HG02610 (cell line): ENCODE results near the gene SLC25A26.

ENCODE experiments used
- ATAC-seq: cut with Tn5 transposase; IDR thresholded peaks from one replicate; pipeline ENCODE4 v1.9.1; 2021; ENCODE audit warnings: mild to moderate bottlenecking, moderate library complexity; ENCODE audit not compliant: unreplicated experiment

The SLC25A26 gene

DNA sequence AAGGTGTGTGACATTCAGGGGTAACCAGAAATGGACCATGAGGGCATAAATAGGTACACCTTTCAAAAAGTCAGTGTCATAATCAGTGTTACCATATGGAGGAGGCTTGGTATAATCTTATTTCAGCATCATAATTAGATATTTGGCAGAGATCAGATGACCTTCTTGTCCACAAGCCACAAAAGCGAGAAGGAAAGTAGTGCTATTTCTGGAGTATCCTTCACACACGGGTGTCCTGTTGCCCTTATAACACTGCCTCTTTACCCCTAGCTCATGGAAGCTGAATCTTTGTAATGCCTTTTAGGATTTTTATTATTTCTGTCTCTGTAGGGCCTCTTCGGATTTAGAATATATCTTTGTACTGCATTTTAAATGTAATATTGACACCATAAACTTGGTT is 147.2 kb downstream of the SLC25A26 start:
- no peak for ATAC-seq

DNA sequence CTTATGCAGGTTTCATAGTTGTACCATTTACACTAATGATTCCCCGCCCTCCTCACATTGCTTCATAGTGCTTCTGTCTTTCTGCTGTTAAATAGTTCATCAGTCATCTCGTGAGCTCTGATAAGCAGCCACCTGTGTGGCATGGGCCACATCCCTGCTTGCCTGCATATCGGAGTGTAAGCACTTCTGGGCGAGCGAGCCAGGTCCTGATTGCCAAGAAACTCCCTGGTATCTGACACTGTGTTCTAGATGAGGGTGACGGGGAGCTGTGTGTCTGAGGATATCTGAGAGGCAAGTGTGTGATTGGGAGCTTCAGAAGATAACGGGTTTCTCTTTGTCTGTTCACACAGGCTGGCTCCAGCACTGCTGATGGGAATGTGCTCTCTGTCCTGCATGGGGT is 149.4 kb downstream of the SLC25A26 start:
- ATAC-seq, result no peak

DNA sequence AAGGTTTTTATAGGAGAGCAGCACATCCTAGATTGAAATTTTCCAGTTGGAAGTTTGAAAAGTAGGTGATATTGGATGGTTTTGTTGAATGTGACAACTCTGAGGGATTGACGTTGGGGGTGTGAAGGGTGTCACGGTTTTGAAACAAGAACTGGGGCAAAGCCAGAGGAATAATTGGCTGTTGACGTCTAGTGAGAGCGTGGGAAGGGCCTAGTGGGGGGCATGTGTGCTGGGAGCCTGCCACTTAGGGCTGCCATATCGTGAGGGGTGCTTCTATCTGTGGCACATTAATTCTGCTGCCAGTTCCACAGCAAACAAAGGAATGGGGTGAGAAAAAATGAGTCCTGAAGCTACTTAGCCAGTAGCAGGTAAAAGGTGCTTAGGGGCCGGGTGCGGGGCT is 150.6 kb downstream of the SLC25A26 start:
- no peak for ATAC-seq

GRCh38 chr3:66372681-66373350 is 152.0 kb downstream of the SLC25A26 start:
- no peak for ATAC-seq

GRCh38 chr3:66376568-66376967 is 155.8 kb downstream of the SLC25A26 start:
- ATAC-seq, result no peak

GRCh38 chr3:66377800-66378199 is 157.0 kb downstream of the SLC25A26 start:
- ATAC-seq, result no peak

- no peak for ATAC-seq
Measured at GRCh38 chr3:66378256-66378655, 157.5 kb downstream of the SLC25A26 start.

DNA sequence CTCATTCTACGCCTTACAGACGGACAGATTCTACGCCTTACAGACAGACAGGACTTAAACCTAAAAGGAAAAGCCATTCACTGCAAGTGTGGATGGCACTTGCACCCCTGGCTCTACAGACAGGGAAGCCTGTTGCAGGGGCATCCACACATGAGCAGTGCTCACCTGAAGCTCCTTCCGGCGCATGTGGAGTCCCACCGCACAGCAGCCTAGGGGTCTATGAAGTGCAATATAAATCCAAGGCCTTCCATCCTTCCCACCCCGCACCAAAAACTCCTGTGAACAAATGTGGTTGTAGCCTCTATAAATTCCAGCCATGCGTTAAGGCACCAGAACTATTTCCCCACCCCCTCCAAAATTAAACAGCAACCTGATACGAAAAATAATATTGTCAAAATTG is 158.8 kb downstream of the SLC25A26 start:
- no peak for ATAC-seq

GRCh38 chr3:66380200-66380932 is 159.6 kb downstream of the SLC25A26 start:
- ATAC-seq, result no peak

GRCh38 chr3:66381626-66382025 is 160.8 kb downstream of the SLC25A26 start:
- ATAC-seq, result no peak

GRCh38 chr3:66382142-66382541 is 161.3 kb downstream of the SLC25A26 start:
- no peak for ATAC-seq

GRCh38 chr3:66383023-66383422 is 162.2 kb downstream of the SLC25A26 start:
- no peak for ATAC-seq

DNA sequence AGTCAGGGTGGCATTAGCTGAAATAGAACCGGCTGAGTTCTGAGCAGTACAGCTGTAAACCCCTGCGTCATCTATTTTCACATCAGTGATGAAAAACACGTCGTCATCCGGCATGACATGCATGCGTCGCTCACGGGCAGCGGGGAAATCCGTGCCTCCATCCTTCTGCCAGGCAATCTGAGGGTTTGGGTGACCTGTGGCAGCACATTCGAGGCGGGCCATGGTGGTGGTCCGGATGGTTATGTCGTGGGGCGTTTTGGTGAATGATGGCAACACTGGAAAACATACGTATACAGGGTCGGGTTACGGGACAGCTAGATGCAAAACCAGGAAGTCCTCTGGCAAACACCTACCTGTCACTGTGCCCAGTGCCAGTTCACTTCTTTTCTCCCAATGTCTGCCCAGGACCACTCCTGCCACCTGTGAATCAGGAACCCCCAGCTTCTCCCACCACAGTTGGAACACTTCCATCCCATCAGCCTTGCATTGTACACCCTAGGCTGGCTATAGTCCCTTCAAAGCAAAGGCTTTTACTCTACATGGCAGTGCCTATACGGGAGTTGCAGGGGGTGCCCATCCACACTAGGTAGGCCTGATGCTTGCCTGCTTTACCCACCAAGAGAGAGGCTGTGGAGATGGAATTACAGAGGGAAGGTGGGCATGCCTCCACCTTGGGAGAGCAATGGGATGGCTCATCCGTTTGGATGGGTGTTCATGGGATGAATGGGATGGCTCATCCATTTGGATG is 163.4 kb downstream of the SLC25A26 start:
- no peak for ATAC-seq

GRCh38 chr3:66385066-66385465 is 164.3 kb downstream of the SLC25A26 start:
- no peak for ATAC-seq

DNA sequence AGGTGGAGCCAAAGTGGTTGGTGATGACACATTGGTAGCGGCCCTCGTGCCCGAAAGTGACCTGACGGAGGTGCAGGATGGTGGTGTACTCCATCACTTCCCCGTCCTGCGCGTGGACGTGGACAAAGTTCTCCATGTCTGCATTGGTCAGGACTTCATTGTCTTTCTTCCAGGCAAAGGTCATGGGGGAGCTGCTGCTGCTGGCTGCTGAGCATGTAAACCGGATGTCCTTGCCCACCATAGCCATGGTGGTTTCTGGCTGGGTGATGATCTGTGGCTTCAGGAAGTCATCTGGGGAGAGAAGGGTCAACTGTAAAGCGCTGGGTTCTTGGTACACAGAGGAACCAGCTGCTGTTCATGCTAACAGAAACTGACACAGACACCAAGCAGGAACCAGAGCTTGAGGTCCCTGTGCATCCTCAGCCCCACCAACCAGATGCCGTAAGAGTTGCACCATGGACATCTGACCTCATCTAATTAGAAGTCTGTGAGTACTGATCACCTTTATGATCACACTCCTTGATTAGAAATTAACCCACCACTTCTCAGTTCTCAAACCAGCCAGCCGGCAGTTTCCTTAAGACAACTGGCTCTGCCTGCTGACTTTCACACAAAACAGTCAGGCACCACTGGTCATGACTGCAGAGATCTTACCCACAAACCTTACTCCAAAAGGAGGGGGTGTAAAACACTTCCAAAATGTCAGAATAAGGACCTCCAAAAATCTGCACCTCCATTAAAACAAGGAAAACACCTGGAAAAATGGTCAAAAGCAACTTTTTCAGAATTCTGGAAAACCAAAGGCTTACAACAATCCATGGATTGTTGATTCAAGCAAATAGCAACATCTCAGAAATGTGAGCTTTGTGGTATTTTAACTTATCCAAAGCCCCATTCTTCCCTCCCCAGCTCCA is 165.5 kb downstream of the SLC25A26 start:
- ATAC-seq, result peak; percentile 78

DNA sequence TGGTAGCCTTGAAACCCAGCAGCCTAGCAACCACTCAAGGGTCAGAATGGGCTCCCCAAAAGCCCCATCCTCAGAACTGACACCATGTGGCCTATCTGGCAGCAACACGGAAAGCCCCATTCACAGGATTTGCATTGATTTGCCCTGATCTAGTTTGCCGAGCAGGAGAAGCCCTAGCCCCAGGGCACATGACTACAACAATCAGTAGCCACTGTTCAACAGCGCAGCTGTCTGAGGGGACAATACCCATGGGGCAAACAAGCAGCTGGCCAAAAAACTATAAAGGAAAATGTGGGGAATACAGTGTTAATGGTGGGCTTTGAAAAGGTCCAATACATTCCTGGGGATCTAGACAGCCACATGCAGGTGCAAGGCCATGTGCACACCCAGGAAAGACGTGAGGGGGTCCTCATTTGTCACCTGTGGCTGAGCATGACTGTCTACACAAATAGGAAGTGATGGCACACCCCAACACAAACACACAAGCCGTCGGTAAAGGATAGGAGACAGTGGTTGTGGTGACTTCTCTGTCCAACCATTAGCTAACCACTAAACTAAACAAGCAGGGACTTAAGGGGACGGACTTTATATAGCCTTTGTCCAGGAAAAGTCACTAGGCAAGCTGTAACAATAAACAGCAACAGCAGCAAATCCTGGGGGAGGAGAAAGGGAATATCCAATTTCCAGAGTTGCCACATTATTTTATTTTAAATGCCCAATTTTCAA is 166.3 kb downstream of the SLC25A26 start:
- ATAC-seq, result peak; percentile 73

- ATAC-seq, result peak; percentile 23
Measured at GRCh38 chr3:66390013-66390412, 169.2 kb downstream of the SLC25A26 start.

- ATAC-seq, result no peak
Measured at GRCh38 chr3:66392512-66392911, 171.7 kb downstream of the SLC25A26 start.

DNA sequence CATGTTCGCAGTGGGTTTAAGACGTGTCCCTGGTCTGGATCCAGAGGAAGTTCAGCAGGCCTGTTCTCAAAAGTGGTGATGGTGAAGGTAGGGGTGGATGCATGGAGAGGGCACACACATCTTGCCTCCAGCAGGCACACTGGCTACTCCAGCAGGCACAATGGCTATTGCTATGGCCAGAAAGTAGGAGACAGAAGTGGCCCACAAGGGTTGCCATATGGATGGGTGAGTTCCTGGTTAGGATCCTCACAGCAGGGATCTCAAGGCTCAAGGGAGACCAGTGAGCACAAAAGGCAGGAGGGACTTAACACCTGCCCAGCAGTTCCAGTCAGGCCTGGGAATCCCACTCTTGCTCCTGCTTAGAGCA is 172.1 kb downstream of the SLC25A26 start:
- no peak for ATAC-seq

DNA sequence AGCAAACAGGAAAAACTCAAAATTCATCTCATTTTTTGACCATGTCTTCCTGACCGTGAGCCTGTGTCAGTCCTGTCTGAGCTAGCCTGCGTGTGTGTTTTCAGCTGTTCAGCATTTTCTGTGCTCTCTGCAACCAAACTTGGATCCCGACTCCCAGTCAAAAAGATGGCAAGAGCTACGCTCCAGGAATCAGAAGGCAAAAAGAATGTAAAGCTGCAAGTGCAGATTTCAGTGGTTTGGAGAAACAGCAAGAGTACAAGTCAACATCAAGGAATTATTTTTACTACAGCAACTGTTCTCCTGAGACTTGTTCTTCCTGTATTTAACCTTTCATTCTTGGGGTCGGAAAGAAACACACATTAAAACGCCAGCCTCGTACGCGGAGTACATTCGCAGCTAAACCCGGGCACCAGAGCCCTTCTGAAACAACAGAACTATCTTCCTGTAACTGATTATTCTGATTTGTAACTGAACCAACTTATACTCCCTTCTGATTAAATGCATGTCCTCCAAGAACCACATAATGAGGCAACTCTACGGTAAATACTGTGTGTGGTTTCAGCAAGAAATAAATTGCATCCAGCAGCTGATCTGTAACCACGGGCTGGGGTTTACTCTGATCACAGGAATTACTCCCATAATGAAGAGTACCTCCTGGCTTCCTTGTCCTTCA is 172.7 kb downstream of the SLC25A26 start:
- peak; percentile 14 for ATAC-seq
